ENCODE data around the gene OCA2.
"Not testable (repeated sequence)": the region's sequence is repeated elsewhere in the genome, so short reads cannot be mapped to it uniquely, and the experiment has no call there.

OCA2 gene

DNA sequence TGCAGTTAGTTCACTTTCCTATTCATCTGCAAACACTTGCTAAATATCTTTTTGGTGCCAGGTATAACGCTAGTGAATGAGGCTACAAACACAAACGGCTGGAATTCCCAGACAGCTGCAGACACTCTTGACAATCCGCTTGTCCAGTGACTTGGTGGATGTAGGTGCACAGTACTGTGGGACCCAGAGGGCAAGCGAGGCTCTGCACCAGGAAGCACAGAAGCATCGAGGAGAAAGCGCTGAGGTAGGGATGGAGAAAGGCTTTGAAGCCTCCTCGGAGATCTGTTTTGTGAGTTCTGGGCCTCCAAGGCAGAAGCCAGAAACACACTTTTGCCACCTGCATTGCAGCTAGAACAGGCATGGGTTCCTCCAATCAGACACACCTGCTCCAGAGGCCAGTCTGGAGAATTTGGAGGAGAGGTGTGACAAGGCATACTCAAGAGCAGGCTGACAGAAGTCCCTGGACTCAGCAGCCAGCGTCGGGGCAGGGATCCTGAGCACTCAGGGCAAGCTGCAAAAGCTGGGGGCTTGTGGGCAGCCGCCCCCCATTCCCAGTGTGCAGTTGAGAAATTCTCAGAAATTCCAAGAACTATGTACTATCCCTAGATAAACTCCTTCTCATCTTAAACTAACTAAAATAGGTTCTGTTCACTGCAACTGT lies 232.5 kb downstream of the OCA2 start:
- DNase-seq: no peak

- no peak for DNase-seq
Measured at GRCh38 chr15:27865926-27866325, 233.2 kb downstream of the OCA2 start.

GRCh38 chr15:27865323-27865922 lies 233.7 kb downstream of the OCA2 start:
- no peak for DNase-seq

GRCh38 chr15:27864719-27865118 lies 234.4 kb downstream of the OCA2 start:
- DNase-seq: no peak

DNA sequence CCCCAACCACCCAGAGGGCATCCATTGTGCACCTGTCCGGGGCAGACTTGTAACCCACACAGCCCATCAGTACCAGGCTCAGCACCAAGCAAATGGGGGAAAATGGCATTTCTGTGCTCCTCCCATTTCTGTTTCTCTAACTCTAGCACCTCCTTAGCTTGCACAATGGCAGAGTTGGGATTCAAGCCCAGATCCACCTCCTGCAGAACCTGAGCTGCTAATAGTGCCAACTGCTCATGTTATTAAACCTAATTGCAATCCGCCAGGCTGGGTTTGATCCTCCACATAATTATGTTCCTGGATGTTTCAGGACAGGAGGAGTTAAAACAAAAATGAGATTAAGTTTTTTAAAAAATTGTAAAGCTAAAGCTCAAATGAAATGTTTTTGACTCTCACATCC lies 235.0 kb downstream of the OCA2 start:
- DNase-seq: no peak

DNA sequence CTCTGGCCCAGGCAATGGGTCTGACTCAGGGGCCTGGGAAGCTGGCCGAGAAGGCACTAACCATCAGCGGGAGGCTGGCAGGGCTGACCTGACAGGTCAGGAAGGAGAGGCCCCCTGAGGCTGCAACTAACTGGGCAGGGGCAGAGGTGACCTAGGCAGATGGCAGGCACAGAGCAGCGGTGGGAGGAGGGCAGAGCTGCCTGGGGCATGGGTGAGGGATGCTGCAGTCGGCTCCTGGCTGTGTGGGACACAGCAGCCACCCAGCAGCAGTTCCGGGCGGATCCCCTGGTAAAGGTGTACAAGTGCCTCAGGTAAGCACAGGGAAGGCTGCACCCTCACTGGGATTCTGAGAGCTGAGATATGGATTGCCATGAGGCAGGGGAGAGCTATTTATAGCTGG lies 236.1 kb downstream of the OCA2 start:
- no peak for DNase-seq

GRCh38 chr15:27861171-27861570 lies 237.9 kb downstream of the OCA2 start:
- no peak for DNase-seq

GRCh38 chr15:27855137-27855536 lies 244.0 kb downstream of the OCA2 start:
- DNase-seq: no peak

GRCh38 chr15:27854601-27855000 lies 244.5 kb downstream of the OCA2 start:
- no peak for DNase-seq

GRCh38 chr15:27853624-27854455 lies 245.3 kb downstream of the OCA2 start:
- DNase-seq: no peak

DNA sequence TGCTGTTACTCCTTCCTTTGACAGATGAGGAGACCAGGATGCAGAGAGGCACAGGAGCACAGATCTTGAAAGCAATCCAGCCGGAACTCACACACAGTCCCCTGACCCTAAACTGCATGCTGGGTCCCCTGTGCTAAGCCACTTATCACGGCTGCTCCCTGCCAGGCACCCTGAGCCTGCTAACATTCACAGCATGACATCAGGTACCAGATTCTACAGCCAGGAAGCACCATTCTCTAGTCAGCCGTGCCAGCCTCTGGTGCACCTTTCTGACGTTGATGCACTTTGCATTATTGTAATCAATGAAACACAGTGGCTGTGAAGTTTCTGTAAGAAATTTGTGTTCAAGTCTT lies 247.3 kb downstream of the OCA2 start:
- DNase-seq: no peak

- DNase-seq: no peak
Measured at GRCh38 chr15:27850981-27851857, 247.9 kb downstream of the OCA2 start.

- no peak for DNase-seq
Measured at GRCh38 chr15:27850050-27850449, 249.1 kb downstream of the OCA2 start.

GRCh38 chr15:27848936-27849335 lies 250.2 kb downstream of the OCA2 start:
- DNase-seq: not testable (repeated sequence)

GRCh38 chr15:27847775-27848710 lies 251.1 kb downstream of the OCA2 start:
- DNase-seq: no peak

DNA sequence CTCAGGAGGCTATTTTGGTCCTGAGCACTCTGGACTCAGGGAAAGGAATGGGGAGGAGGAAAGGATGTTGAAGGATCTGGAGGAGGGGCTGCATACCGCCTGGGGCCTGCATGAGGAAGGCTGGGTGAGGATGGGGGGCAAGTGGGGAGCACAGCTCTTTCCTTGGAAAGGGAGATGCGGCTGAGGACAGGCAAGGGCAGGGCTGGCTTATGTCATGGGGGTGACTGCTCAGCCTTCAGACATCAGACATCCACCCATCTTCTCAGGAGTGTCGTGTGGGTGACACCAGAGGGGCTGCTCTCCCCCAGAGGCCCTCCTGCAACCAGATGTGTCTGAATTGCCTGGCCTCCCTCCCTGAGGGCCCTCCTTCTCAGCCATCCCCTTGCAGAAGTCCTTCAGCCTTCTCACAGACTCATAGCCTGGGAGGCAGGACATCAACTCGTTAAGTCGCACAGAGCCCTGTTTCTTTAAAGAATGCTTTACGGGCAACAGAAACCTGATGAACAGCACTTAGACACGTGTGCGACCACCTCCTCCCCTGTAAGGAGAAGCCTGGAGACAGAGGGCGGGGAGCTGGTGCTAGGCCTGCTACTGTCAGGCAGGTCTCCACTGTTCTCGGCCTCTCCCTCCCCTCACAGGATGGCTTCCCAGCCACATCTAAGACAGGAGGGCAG lies 252.3 kb downstream of the OCA2 start:
- DNase-seq: no peak

DNA sequence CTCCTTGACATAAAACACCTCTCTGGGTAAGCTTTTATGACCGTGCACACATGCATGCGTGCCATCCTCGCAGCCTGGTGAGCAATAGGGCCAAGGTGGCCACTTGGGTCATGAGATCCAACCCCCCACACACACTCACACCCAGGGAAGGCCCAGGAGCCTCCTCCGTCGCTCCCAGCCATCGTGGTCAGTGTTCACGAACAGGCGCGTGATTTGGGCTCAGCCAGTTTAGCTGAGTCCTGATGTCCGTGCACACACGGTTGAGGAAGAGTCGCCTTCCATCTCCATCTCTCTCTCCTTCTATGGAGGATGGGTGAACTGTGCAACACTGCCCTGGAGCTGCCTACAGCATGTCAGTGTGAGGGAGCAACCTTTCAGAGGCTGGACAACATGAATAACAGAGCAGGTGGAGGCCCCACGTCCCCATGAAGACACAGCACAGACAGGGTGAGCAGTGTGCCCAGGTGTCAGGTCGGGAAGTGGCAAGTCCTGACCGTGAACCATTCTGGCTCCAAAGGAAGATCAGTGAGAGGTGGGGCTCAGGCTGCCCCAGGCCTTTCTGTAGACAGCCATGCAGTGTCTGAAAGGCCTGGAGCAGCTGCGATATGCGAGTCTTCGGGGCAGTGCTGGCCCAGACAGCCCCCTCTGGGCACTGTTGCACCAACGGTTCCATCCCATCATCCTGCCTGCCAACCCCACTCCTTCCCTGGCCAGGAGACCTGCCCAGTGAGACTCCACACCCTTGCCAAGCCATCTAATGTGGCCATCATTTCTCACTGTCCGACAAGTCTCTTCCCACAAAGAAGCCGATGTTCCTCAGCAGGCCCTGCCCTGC lies 253.4 kb downstream of the OCA2 start:
- DNase-seq: no peak

GRCh38 chr15:27844018-27844666 lies 255.0 kb downstream of the OCA2 start:
- no peak for DNase-seq

GRCh38 chr15:27843146-27843545 lies 256.0 kb downstream of the OCA2 start:
- DNase-seq: no peak

DNA sequence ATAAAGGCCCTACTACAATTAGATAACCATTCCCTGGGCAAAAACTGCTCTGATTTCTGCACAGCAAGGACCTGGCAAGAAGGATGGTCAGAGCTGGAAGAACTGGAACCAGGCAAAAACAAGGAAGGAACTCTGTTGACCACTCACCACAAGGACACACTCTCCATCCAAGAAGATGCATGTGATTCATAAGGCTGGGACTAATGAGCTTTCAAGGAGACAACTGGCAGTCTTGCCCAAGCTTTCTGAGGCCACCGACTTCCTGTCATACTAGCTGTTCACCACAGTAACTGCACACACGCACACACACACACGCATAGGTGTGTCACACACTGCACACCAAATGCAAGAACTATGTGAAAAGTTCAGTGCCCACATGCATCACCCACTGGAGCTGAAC lies 256.6 kb downstream of the OCA2 start:
- no peak for DNase-seq

Data from NCI-H446 treated with DMSO at 0.1 percent for 48 hours (cell line).